H9 (cell line): Measurements from ENCODE around the gene OR6S1. TPM values are rescaled to one million over a fixed set of nuclear protein-coding genes. Genes with fewer than 3 reads are reported as not detected.

ENCODE experiments used
- DNase-seq: peaks from one replicate; pipeline ENCODE4 v3.0.0-alpha.2; 2017
- H2AFZ ChIP-seq: one replicate; pipeline ENCODE4 v1.6.1; 2013; ENCODE audit warnings: mild to moderate bottlenecking, low read length, control low read depth, moderate library complexity
- H2AK5ac ChIP-seq: 2 replicates; pipeline ENCODE4 v1.6.1; 2013; ENCODE audit warnings: low read length, control low read depth, mixed read lengths; ENCODE audit not compliant: insufficient read length
- H2BK120ac ChIP-seq: one replicate; pipeline ENCODE4 v1.6.1; 2013; ENCODE audit warnings: low read depth, mild to moderate bottlenecking, low read length, control low read depth, inconsistent platforms; ENCODE audit not compliant: poor library complexity, severe bottlenecking
- H2BK12ac ChIP-seq: 2 replicates; pipeline ENCODE4 v1.6.1; 2013; ENCODE audit warnings: low read length, control low read depth, mixed read lengths, low read depth; ENCODE audit not compliant: insufficient read length
- H2BK15ac ChIP-seq: 2 replicates; pipeline ENCODE4 v1.6.1; 2013; ENCODE audit warnings: low read depth, low read length, control low read depth
- H2BK20ac ChIP-seq: one replicate; pipeline ENCODE4 v1.6.1; 2013; ENCODE audit warnings: low read depth, mild to moderate bottlenecking, low read length, control low read depth, inconsistent platforms; ENCODE audit not compliant: poor library complexity, severe bottlenecking
- H2BK5ac ChIP-seq: 2 replicates; pipeline ENCODE4 v1.6.1; 2013; ENCODE audit warnings: low read length, control low read depth, mixed read lengths; ENCODE audit not compliant: insufficient read length
- H3K14ac ChIP-seq: 2 replicates; pipeline ENCODE4 v1.6.1; 2013; ENCODE audit warnings: low read length, control low read depth; ENCODE audit not compliant: insufficient read depth
- H3K18ac ChIP-seq: 2 replicates; pipeline ENCODE4 v1.6.1; 2013; ENCODE audit warnings: low read depth, mild to moderate bottlenecking, mixed read lengths, low read length, control low read depth; ENCODE audit not compliant: insufficient read length
- H3K23ac ChIP-seq: 2 replicates; pipeline ENCODE4 v1.6.1; 2013; ENCODE audit warnings: low read length, control low read depth, mixed read lengths, low read depth; ENCODE audit not compliant: insufficient read length
- H3K23me2 ChIP-seq: 2 replicates; pipeline ENCODE4 v1.6.1; 2013; ENCODE audit warnings: low read depth, mild to moderate bottlenecking, mixed read lengths, low read length, control low read depth; ENCODE audit not compliant: insufficient read length, poor library complexity, severe bottlenecking
- H3K27ac ChIP-seq: 2 replicates; pipeline ENCODE4 v1.5.1; 2013; ENCODE audit warnings: low read length, control low read depth, mixed read lengths, low read depth; ENCODE audit not compliant: insufficient read length
- H3K27me3 ChIP-seq: 2 replicates; pipeline ENCODE4 v1.6.1; 2013; ENCODE audit warnings: low read length, control low read depth, inconsistent platforms; ENCODE audit not compliant: insufficient read depth
- H3K4ac ChIP-seq: 2 replicates; pipeline ENCODE4 v1.6.1; 2013; ENCODE audit warnings: low read depth, mild to moderate bottlenecking, control low read depth, inconsistent platforms, low read length, moderate library complexity
- H3K4me1 ChIP-seq: 2 replicates; pipeline ENCODE4 v1.6.1; 2013; ENCODE audit warnings: low read length, control low read depth, inconsistent platforms; ENCODE audit not compliant: insufficient read depth
- H3K4me2 ChIP-seq: 2 replicates; pipeline ENCODE4 v1.6.1; 2013; ENCODE audit warnings: low read length, control low read depth, mixed read lengths; ENCODE audit not compliant: insufficient read length, insufficient read depth
- H3K56ac ChIP-seq: 2 replicates; pipeline ENCODE4 v1.6.1; 2013; ENCODE audit warnings: low read depth, mild to moderate bottlenecking, mixed read lengths, low read length, control low read depth; ENCODE audit not compliant: insufficient read length
- H3K79me1 ChIP-seq: 2 replicates; pipeline ENCODE4 v1.6.1; 2013; ENCODE audit warnings: low read depth, mild to moderate bottlenecking, moderate library complexity, low read length, control low read depth, inconsistent platforms; ENCODE audit not compliant: insufficient read depth, poor library complexity, severe bottlenecking
- H3K79me2 ChIP-seq: 2 replicates; pipeline ENCODE4 v1.6.1; 2013; ENCODE audit warnings: low read length, control low read depth, inconsistent platforms; ENCODE audit not compliant: insufficient read depth
- H3K9ac ChIP-seq: 2 replicates; pipeline ENCODE4 v1.6.1; 2013; ENCODE audit warnings: low read length, control low read depth, mixed read lengths; ENCODE audit not compliant: insufficient read length; ENCODE audit errors: extremely low read depth
- H3K9me3 ChIP-seq: one replicate; pipeline ENCODE4 v1.6.1; 2013; ENCODE audit warnings: low read depth, low read length, inconsistent platforms; ENCODE audit not compliant: control insufficient read depth
- H3T11ph ChIP-seq: one replicate; pipeline ENCODE4 v1.6.1; 2013; ENCODE audit warnings: mild to moderate bottlenecking, low read length, control low read depth, inconsistent platforms
- H4K20me1 ChIP-seq: one replicate; pipeline ENCODE4 v1.6.1; 2013; ENCODE audit not compliant: control insufficient read depth, insufficient read length, insufficient read depth
- H4K5ac ChIP-seq: 2 replicates; pipeline ENCODE4 v1.6.1; 2013; ENCODE audit warnings: low read depth, mild to moderate bottlenecking, mixed read lengths, low read length, control low read depth; ENCODE audit not compliant: insufficient read length
- H4K8ac ChIP-seq: replicated peaks from 2 replicates; pipeline ENCODE4 v1.6.1; 2013; ENCODE audit warnings: low read length, control low read depth, mixed read lengths, low read depth; ENCODE audit not compliant: insufficient read length
- H4K91ac ChIP-seq: 2 replicates; pipeline ENCODE4 v1.6.1; 2013; ENCODE audit warnings: low read depth, mild to moderate bottlenecking, moderate library complexity, mixed read lengths, low read length, control low read depth; ENCODE audit not compliant: insufficient read length
- H3K27ac Mint-ChIP-seq, 3 experiments: 2 replicates in 2 of 3; 3 replicates in 1 of 3; pipeline ENCODE4 v1.8.0; 2020 to 2021; ENCODE audit warnings: mixed read lengths in 3 of 3, mild to moderate bottlenecking in 1 of 3, moderate library complexity in 1 of 3
- H3K27me3 Mint-ChIP-seq: 2 replicates; pipeline ENCODE4 v1.8.0; 2021; ENCODE audit warnings: low read depth, mild to moderate bottlenecking, moderate library complexity, mixed read lengths
- H3K36me3 Mint-ChIP-seq, 3 experiments: 2 replicates in 2 of 3; 3 replicates in 1 of 3; pipeline ENCODE4 v1.8.0; 2020 to 2021; ENCODE audit warnings: low read depth in 3 of 3, mixed read lengths in 3 of 3; ENCODE audit not compliant: insufficient read depth in 1 of 3
- H3K4me1 Mint-ChIP-seq, 2 experiments: 2 replicates each; pipeline ENCODE4 v1.8.0; 2020; ENCODE audit warnings: mixed read lengths in 2 of 2
- H3K4me3 Mint-ChIP-seq, 2 experiments: 2 replicates in 1 of 2; 3 replicates in 1 of 2; pipeline ENCODE4 v1.8.0; 2020 to 2021; ENCODE audit warnings: mild to moderate bottlenecking in 2 of 2, mixed read lengths in 2 of 2, moderate library complexity in 1 of 2
- H3K9me3 Mint-ChIP-seq, 2 experiments: 2 replicates in 1 of 2; 3 replicates in 1 of 2; pipeline ENCODE4 v1.8.0; 2020; ENCODE audit warnings: mild to moderate bottlenecking in 2 of 2, mixed read lengths in 2 of 2, moderate library complexity in 1 of 2
- WGBS: extraction: QIAGEN DNeasy Blood & Tissue Kit; methylation state at CpG from one replicate; pipeline ENCODE4 v1.1.7; 2013; ENCODE audit warnings: missing lambda C conversion rate, low lambda C conversion rate, mixed read lengths; ENCODE audit not compliant: insufficient read length; ENCODE audit errors: extremely low coverage; 5-methylcytosine and 5-hydroxymethylcytosine counted together
- total RNA-seq: library from RNA; stranded (reverse); gene quantifications from 2 replicates; pipeline ENCODE4 v1.2.1, GENCODE V29; 2021
- TF ChIP-seq, protein P1 (sequence below): fragments of 200-600 bp; sonication (generic); conservative IDR thresholded peaks from 3 replicates; pipeline ENCODE4 v1.8.0; 2021; ENCODE audit warnings: antibody characterized with exemption, mild to moderate bottlenecking

OR6S1 gene
- total RNA-seq, 1 experiment from 2014 or later = not detected

DNA sequence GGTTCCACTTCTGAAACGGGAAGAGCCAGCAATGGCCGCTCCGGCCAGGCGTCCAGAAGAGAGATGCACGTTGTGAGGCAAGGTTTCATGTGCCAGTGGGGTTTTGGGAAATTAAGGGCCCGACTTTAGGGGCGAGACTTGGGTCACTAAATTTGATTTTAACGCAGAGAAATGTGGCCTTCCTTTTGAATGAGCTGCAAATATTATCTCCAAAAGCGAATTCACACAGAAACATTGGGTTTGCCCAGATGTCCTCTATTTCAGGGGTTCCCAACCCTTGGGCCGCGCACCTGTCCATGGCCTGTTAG, 40.6 kb upstream of the OR6S1 start:
- no peaks in the 10 kb centered on the region for H3K9me3 ChIP-seq
- no peak overlapping the region for H3T11ph ChIP-seq
- no peak overlapping the region for H2BK5ac ChIP-seq
- H3K9ac ChIP-seq = peak overlapping the region; percentile 73
- H3K79me2 ChIP-seq = no peaks in the 10 kb centered on the region
- Mint-ChIP-seq H3K27me3 (peaks cover 3% of the 10 kb centered on the region), H3K9me3 (no peaks in the 10 kb centered on the region), H3K36me3 (no peaks in the 10 kb centered on the region), H3K4me3 (no peak overlapping the region), H3K27ac (no peak overlapping the region; a peak in 1 of 7 replicates), H3K4me1 (peaks cover 16% of the 10 kb centered on the region in 2 experiments)
- no peak for DNase-seq
- no peak overlapping the region for H2BK12ac ChIP-seq
- H2BK120ac ChIP-seq = no peak overlapping the region
- H3K14ac ChIP-seq = peak overlapping the region; percentile 74; the same call in 1 of the 2 replicates
- no peak overlapping the region for H3K23ac ChIP-seq
- peaks cover 23% of the 10 kb centered on the region for H3K23me2 ChIP-seq
- no peaks in the 10 kb centered on the region for H4K20me1 ChIP-seq
- no peaks in the 10 kb centered on the region for H3K4me1 ChIP-seq
- peak overlapping the region; percentile 30 for H3K27ac ChIP-seq
- H3K4ac ChIP-seq = no peak overlapping the region
- H3K18ac ChIP-seq = peak overlapping the region; percentile 71
- no peak overlapping the region for H2AFZ ChIP-seq
- H4K5ac ChIP-seq = no peak overlapping the region
- TF ChIP-seq, protein P1, sequence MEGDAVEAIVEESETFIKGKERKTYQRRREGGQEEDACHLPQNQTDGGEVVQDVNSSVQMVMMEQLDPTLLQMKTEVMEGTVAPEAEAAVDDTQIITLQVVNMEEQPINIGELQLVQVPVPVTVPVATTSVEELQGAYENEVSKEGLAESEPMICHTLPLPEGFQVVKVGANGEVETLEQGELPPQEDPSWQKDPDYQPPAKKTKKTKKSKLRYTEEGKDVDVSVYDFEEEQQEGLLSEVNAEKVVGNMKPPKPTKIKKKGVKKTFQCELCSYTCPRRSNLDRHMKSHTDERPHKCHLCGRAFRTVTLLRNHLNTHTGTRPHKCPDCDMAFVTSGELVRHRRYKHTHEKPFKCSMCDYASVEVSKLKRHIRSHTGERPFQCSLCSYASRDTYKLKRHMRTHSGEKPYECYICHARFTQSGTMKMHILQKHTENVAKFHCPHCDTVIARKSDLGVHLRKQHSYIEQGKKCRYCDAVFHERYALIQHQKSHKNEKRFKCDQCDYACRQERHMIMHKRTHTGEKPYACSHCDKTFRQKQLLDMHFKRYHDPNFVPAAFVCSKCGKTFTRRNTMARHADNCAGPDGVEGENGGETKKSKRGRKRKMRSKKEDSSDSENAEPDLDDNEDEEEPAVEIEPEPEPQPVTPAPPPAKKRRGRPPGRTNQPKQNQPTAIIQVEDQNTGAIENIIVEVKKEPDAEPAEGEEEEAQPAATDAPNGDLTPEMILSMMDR = no peak
- no peak overlapping the region for H2AK5ac ChIP-seq
- H2BK15ac ChIP-seq = no peak overlapping the region
- no peak overlapping the region for H4K91ac ChIP-seq
- no peak overlapping the region for H2BK20ac ChIP-seq
- no peaks in the 10 kb centered on the region for H3K27me3 ChIP-seq
- no peaks in the 10 kb centered on the region for H3K79me1 ChIP-seq
- H3K4me2 ChIP-seq = peak overlapping the region; percentile 97
- no peak overlapping the region for H4K8ac ChIP-seq
- H3K56ac ChIP-seq = no peak overlapping the region
- WGBS = no CpG with 5 or more reads among the region's 11 CpGs
